ENCODE results near the gene ZC3H18. TPM values are rescaled to one million over a fixed set of nuclear protein-coding genes. Genes with fewer than 3 reads are reported as not detected.

Gene ZC3H18
- total RNA-seq, 1 donor from 2014 or later, result 12.0 TPM

DNA sequence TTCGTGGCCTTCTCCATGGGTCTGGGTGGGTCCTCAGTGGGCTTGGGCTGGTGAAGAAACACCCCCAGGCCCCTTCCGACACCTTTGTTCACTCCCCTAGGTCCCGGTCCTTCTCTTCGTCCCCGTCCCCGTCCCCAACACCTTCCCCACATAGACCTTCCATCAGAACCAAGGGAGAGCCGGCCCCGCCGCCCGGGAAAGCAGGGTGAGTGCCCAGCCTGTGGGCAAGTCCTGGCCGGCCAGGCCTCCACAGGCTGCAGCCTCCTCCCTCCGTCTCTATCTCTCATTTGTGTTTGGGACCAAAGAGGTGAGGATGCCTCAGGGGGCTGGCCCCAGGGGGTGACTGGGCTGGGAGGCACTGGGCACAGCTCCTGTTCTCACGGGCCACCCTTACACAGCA lies 53.7 kb downstream of the ZC3H18 start:
- DNase-seq, result no peak

- DNase-seq, result no peak
Measured at GRCh38 chr16:88624481-88624880, 54.3 kb downstream of the ZC3H18 start.

DNA sequence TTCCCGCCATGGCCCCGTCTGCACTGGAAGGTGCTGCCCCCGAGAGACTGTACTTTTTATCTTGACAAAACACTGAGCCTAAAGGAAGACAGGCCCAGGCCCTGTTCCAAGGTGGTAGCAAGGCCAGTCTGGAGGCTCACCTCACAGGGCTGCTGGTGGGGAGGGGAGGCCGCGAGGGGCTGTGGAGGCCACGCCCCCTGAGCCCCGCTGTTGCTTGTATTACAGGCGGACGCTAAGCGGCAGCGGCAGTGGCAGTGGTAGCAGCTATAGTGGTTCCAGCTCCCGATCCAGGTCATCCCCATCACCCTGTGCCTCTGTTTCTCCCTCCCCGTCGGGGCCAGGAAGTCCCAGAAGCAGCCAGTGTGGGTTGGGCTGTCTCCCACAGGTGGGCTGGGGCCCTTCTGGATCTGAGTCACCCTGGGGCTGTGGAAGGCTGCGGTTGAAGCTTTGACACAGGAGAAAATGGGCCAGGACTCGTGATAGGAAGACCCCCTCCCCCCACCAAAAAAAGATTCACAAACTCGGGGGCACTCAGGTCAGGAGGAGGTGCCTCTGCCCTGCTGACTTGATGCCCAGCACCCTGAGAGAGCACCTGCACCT lies 54.9 kb downstream of the ZC3H18 start:
- no peak for DNase-seq

DNA sequence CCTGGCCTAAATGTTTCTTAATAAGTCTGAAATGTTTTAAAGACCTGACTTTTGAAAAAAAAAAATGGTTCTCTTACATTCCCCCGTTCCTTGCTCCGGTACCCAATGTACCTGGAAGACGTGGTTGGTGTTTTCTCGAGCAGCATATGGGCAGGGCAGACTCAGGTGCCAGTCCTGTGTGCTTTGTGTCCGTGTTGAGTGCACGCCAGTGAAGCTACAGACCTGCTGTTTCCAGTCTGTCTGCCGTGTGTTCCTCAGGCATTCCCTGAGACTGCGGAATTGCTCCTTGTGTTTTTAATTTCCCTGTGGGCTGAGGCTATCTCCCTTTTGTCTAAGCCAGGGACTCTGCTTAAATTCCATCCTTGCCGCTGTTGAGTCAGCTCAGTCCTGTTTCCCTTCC lies 56.4 kb downstream of the ZC3H18 start:
- DNase-seq, result no peak

DNA sequence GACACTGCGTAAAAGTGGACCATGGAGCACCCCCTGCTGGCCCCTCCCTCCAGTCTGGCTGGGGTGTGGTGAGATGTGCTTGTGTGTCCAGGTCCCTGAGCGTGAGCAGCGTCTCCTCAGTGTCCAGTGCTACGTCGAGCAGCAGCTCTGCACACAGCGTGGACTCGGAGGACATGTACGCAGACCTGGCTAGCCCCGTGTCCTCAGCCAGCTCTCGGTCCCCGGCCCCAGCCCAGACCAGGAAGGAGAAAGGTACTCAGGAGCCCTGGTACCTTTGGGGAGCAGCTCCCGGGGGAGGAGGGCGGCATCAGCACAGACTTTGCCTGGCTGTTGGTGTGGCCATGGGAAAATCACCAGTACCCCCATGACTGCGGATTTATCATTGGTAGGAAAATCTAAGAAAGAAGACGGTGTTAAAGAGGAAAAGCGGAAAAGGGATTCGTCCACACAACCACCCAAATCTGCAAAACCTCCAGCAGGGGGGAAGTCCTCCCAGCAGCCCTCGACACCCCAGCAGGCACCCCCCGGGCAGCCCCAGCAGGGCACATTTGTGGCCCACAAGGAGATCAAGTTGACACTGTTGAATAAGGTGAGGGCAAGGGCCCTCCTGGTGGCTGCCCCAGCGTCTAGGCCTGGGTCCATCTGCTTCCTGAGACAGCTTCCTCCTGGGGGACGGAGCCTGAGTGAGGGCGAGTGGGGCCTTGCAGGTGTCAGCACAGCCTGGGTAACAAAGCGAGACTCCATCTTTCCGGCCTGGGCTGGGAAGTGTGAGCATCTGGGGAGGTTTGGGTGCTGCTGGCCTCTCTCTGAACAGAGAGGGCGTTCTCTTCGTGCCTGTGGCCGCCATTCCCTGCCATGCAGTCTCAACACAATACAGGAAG lies 57.6 kb downstream of the ZC3H18 start:
- no peak for DNase-seq

GRCh38 chr16:88628512-88628974 lies 58.3 kb downstream of the ZC3H18 start:
- DNase-seq, result no peak

GRCh38 chr16:88629835-88630234 lies 59.6 kb downstream of the ZC3H18 start:
- no peak for DNase-seq

GRCh38 chr16:88630433-88630832 lies 60.2 kb downstream of the ZC3H18 start:
- no peak for DNase-seq

GRCh38 chr16:88630941-88631340 lies 60.7 kb downstream of the ZC3H18 start:
- DNase-seq, result no peak

GRCh38 chr16:88631384-88631783 lies 61.2 kb downstream of the ZC3H18 start:
- DNase-seq, result no peak

DNA sequence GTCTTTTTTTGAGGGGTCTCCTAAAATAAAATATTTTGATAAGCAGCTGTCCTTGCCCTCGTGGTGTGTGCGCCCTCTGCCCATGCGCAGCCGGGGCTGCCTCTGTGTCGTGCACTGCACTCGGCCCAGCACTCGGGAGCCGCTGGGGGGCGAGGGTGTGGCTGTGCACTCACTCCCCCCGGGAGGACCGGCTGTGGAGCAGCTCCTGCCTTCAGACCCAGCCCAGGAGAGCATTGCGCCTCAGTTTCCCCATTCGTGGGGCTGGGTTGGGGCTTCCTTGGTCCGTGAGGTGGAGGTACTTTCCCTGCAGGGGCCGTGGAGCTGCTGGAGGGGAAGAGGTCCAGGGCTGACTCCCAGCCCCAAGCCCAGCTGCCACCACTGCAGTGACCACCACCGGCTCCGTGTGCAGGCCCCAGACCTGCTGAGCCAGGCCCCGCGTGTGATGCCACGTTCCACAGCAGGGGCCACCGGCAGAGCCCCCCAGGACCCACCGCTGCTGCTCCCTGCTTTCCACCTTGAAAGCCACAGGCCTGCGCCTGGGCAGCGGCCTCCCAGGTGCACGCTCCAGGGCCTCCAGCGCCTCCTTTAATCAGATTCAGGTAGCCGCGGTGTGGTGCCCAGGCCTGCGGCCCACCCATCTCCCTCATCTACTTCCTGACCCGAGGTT lies 61.9 kb downstream of the ZC3H18 start:
- no peak for DNase-seq

GRCh38 chr16:88632587-88632930 lies 62.4 kb downstream of the ZC3H18 start:
- DNase-seq, result no peak

- no peak for DNase-seq
Measured at GRCh38 chr16:88633684-88634140, 63.5 kb downstream of the ZC3H18 start.

- DNase-seq, result no peak
Measured at GRCh38 chr16:88634141-88634993, 64.2 kb downstream of the ZC3H18 start.

GRCh38 chr16:88634994-88635670 lies 64.9 kb downstream of the ZC3H18 start:
- DNase-seq, result no peak

DNA sequence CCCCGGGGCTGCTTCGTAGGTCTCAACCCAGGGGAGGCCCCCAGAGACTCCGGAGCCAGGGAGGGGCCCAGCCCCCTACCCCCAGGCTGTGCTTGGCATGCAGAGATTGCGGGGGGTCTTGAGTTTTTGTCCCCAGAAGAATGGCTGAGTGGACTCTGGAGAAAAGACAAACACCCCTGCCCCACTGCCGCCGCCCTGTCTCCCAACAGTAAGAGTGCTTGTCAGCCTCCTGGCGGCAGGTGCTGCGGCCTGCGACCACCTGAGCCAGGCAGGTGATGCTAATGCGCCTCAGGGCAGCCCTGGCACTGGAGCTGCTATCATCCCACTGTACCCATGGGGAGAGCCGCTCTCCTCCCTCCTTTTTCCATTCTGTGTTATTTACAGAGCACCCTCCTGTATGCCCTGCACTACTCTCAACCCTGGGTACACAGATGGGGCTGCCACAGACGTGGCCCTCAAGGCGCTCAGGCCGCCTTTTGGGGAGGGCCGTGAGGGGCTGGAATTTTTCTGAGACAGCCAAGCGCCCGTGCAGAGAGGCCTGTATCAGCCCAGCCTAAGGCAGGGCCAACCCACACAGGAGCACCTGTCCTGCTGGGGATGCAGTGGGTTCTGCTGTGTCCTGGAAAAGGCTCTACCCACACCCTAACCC lies 65.6 kb downstream of the ZC3H18 start:
- no peak for DNase-seq

- no peak for DNase-seq
Measured at GRCh38 chr16:88636488-88637265, 66.5 kb downstream of the ZC3H18 start.

- no peak for DNase-seq
Measured at GRCh38 chr16:88638323-88639230, 68.4 kb downstream of the ZC3H18 start, which contains the start of gene IL17C. Gene IL17C, plus strand, starts transcription at chr16:88638572. Its CDS starts 70 bp downstream, at chr16:88638642.
